ENCODE measurements around the gene ARHGAP10. TPM values are rescaled to one million over a fixed set of nuclear protein-coding genes. Genes with fewer than 3 reads are reported as not detected.

The ARHGAP10 gene
- polyA plus RNA-seq, 3 donors from 2014 or later: 5.3 to 13.2 (median 7.0) TPM

DNA sequence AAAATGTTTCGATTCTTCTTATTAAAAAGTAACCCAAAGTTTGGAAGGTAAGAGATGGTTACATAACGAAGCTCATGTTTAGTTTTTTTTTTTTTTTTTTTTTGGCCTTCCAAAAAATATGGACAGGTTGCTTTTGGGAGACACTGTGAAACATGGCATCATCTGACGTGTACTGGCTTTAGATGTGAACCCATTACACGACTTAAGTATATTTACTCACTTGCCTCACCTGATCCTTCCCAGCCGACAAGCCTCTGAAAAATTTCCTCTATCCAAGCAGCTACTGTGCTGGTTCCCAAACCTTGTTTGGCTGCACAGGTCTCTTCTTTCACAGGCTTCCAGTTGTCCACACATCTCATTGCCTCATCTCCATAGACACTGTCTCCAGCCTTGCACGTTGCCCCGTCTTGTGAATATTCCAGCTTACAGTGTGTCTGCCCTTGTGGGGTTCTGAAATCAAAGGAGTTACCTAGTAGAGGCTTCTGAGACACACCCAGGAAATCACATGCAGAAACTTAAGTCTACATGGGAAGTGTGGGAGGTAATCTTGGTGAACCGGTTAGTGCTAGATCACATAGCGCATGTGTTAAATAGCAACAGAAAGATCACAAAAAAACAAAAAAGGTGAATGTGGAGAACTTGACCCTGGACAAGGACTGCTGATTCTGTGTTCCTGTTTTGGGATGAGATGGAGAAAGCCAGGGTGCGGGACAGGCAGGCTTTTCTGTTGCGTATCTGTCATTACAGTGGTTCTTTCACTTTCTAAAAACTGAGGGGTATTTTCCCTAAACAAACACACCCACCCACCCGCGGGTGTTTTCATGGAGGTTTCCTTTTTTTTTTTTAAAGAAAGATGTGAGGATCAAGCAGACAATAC is 328.6 kb downstream of the ARHGAP10 start:
- peak overlapping the region in 5 of 6 donors; percentile 42 to 69 (median 60) for H3K27ac Mint-ChIP-seq
- H3K36me3 Mint-ChIP-seq: peaks cover 6 to 12% (median 11%) of the 10 kb centered on the region in 3 donors
- peaks cover 47 to 61% of the 10 kb centered on the region in 2 donors for H3K4me1 Mint-ChIP-seq
- no peak for DNase-seq
- H3K9me3 Mint-ChIP-seq: no peaks in the 10 kb centered on the region
- peak overlapping the region; percentile 27 to 74 (median 58) for H3K4me3 Mint-ChIP-seq
- peaks cover 0 to 4% (median 0%) of the 10 kb centered on the region in 3 donors for H3K27me3 Mint-ChIP-seq (ENCODE audit: low read depth in 3 of 3)

GRCh38 chr4:148061141-148061481 is 329.2 kb downstream of the ARHGAP10 start:
- H3K27me3 Mint-ChIP-seq (ENCODE audit: low read depth in 3 of 3): peaks cover 0 to 4% (median 0%) of the 10 kb centered on the region in 3 donors
- peaks cover 6 to 15% (median 13%) of the 10 kb centered on the region in 3 donors for H3K36me3 Mint-ChIP-seq
- DNase-seq: no peak
- no peaks in the 10 kb centered on the region for H3K9me3 Mint-ChIP-seq
- peak overlapping the region in 4 of 6 donors; percentile 9 to 57 (median 26) for H3K27ac Mint-ChIP-seq
- peak overlapping the region; percentile 19 to 74 (median 58) for H3K4me3 Mint-ChIP-seq
- peaks cover 41 to 55% of the 10 kb centered on the region in 2 donors for H3K4me1 Mint-ChIP-seq

DNA sequence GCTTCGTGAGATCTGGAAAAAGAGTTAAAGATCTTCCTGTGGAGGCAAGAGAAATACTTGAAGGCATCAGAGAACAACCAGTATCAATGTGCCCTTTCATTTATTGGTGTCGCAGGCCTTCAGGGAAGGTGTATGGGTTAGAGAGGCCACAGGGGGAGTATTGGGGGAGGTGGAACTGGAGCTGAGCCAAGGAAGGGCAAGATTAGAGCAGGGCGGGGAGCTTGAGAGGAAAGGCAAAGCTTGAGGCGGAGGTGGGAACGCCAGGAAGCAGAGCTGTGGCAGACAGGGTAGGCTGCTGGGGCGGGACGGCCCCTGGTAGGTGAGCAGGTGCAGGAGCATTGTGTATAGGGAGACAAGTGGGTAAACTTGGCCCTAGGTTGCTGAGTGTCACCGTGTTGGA is 329.9 kb downstream of the ARHGAP10 start:
- no peak for DNase-seq
- peak overlapping the region in 2 of 6 donors; percentile 19 to 37 for H3K27ac Mint-ChIP-seq
- peaks cover 35 to 48% of the 10 kb centered on the region in 2 donors for H3K4me1 Mint-ChIP-seq
- no peaks in the 10 kb centered on the region for H3K9me3 Mint-ChIP-seq
- no peak overlapping the region for H3K4me3 Mint-ChIP-seq
- peaks cover 6 to 18% (median 15%) of the 10 kb centered on the region in 3 donors for H3K36me3 Mint-ChIP-seq
- peaks cover 0 to 4% (median 0%) of the 10 kb centered on the region in 3 donors for H3K27me3 Mint-ChIP-seq (ENCODE audit: low read depth in 3 of 3)

- Mint-ChIP-seq H3K36me3 (peaks cover 6 to 18% (median 15%) of the 10 kb centered on the region in 3 donors), H3K9me3 (no peaks in the 10 kb centered on the region), H3K27ac (peak overlapping the region in 1 of 6 donors; percentile 57), H3K27me3 (ENCODE audit: low read depth in 3 of 3) (peaks cover 0 to 4% (median 0%) of the 10 kb centered on the region in 3 donors), H3K4me1 (peaks cover 29 to 42% of the 10 kb centered on the region in 2 donors), H3K4me3 (peak overlapping the region in 1 of 5 donors; percentile 30)
- no peak for DNase-seq
These were observed 330.5 kb downstream of the ARHGAP10 start for GRCh38 chr4:148062301-148062950.

DNA sequence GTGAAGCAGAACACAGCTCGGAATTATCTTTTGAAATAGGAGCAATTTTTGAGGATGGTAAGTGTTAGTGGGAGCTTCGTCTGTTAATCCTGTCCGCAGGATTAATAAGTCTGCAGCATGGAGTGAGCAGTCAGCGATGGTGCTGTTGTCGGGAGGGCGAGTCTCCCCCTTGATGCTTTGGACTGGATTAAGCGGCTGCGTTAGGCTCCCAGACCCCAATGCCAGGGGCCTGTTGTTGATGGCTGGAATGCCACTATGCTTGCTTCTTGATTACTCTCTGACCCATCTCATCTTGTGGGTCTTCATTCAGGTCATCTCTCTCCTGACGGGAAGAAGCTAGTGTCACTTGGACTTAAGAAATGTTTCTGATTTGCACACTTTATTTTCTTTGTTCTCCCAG is 332.6 kb downstream of the ARHGAP10 start:
- H3K9me3 Mint-ChIP-seq: no peaks in the 10 kb centered on the region
- peaks cover 14 to 22% of the 10 kb centered on the region in 2 donors for H3K4me1 Mint-ChIP-seq
- DNase-seq: no peak
- H3K27me3 Mint-ChIP-seq (ENCODE audit: low read depth in 3 of 3): peaks cover 0 to 4% (median 0%) of the 10 kb centered on the region in 3 donors
- peaks cover 6 to 18% (median 15%) of the 10 kb centered on the region in 3 donors for H3K36me3 Mint-ChIP-seq
- H3K4me3 Mint-ChIP-seq: no peak overlapping the region
- peak overlapping the region in 1 of 6 donors; percentile 43 for H3K27ac Mint-ChIP-seq

- Mint-ChIP-seq H3K9me3 (no peaks in the 10 kb centered on the region), H3K4me3 (no peak overlapping the region), H3K36me3 (peaks cover 6 to 20% (median 15%) of the 10 kb centered on the region in 3 donors), H3K4me1 (peaks cover 10 to 15% of the 10 kb centered on the region in 2 donors), H3K27ac (no peak overlapping the region), H3K27me3 (ENCODE audit: low read depth in 3 of 3) (peaks cover 0 to 4% (median 0%) of the 10 kb centered on the region in 3 donors)
- no peak for DNase-seq
These were observed 333.2 kb downstream of the ARHGAP10 start for GRCh38 chr4:148065075-148065474.

DNA sequence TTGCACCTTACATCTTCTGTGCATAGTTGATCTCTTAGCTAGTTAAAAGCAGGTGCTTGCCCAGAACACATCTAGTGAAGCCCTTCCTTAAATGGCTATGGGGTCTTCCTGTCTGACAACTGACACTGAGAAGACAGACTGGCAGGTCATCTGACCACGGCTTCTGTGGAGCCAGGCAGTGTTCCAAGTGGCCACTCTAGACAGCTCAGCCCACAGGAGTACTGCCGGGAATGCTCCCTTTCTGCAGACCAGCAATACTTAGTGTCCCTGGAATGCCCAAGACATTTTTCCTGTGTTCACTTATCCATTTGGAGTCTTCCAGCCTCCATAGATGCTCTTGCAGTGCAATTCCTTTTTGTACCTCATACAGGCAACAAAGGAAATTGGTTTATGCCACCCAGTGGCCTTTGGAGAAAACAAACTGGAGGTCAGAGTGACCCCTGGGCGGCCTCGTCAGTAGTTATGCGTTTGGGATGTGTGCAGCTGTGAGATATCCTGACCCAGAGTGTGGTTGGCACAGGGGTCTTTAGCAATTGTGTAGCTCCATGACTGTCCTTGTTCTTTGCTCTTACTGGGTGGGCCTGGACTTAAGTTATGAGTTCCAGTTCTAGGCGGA is 335.5 kb downstream of the ARHGAP10 start:
- H3K4me1 Mint-ChIP-seq: no peaks in the 10 kb centered on the region
- no peak for DNase-seq
- H3K27me3 Mint-ChIP-seq (ENCODE audit: low read depth in 3 of 3): peaks cover 0 to 4% (median 2%) of the 10 kb centered on the region in 3 donors
- peaks cover 7 to 32% (median 16%) of the 10 kb centered on the region in 3 donors for H3K36me3 Mint-ChIP-seq
- H3K27ac Mint-ChIP-seq: peak overlapping the region in 1 of 6 donors; percentile 46
- H3K4me3 Mint-ChIP-seq: no peak overlapping the region
- H3K9me3 Mint-ChIP-seq: no peaks in the 10 kb centered on the region

GRCh38 chr4:148068065-148068911 is 336.4 kb downstream of the ARHGAP10 start:
- no peak for DNase-seq
- no peak overlapping the region for H3K27ac Mint-ChIP-seq
- H3K4me1 Mint-ChIP-seq: no peaks in the 10 kb centered on the region
- peaks cover 0 to 4% (median 2%) of the 10 kb centered on the region in 3 donors for H3K27me3 Mint-ChIP-seq (ENCODE audit: low read depth in 3 of 3)
- no peak overlapping the region for H3K4me3 Mint-ChIP-seq
- no peaks in the 10 kb centered on the region for H3K9me3 Mint-ChIP-seq
- H3K36me3 Mint-ChIP-seq: peaks cover 14 to 41% (median 25%) of the 10 kb centered on the region in 3 donors

GRCh38 chr4:148069086-148069894 is 337.4 kb downstream of the ARHGAP10 start:
- no peak for DNase-seq
- no peak overlapping the region for H3K4me3 Mint-ChIP-seq
- H3K27me3 Mint-ChIP-seq (ENCODE audit: low read depth in 3 of 3): peaks cover 0 to 4% (median 2%) of the 10 kb centered on the region in 3 donors
- H3K4me1 Mint-ChIP-seq: no peaks in the 10 kb centered on the region
- peak overlapping the region in 1 of 6 donors; percentile 46 for H3K27ac Mint-ChIP-seq
- H3K36me3 Mint-ChIP-seq: peaks cover 24 to 47% (median 30%) of the 10 kb centered on the region in 3 donors
- H3K9me3 Mint-ChIP-seq: peaks cover 0 to 9% (median 7%) of the 10 kb centered on the region in 6 donors

GRCh38 chr4:148069895-148070178 is 337.9 kb downstream of the ARHGAP10 start:
- H3K27ac Mint-ChIP-seq: no peak overlapping the region
- peaks cover 28 to 49% (median 32%) of the 10 kb centered on the region in 3 donors for H3K36me3 Mint-ChIP-seq
- H3K27me3 Mint-ChIP-seq (ENCODE audit: low read depth in 3 of 3): peaks cover 0 to 4% (median 2%) of the 10 kb centered on the region in 3 donors
- H3K4me3 Mint-ChIP-seq: no peak overlapping the region
- no peak for DNase-seq
- peaks cover 0 to 14% (median 12%) of the 10 kb centered on the region in 6 donors for H3K9me3 Mint-ChIP-seq
- no peaks in the 10 kb centered on the region for H3K4me1 Mint-ChIP-seq

DNA sequence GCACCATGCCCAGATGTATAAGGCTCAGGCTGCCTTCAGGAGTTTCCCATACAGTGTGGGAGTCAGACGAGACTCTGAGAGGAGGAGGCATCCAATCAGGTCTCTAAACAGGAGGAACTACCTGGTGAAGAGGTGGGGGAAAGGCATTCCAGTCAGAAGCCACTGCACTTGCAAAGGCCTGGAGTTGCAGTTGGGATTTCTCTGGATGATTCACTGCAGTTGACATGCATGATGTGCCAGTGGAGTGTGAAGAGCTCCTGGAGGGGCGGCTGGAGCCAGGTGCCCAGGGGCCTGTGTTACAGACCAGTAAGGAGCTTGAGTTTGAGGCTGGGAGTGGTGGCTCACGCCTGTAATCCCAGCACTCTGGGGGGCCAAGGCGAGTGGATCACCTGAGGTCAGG is 339.1 kb downstream of the ARHGAP10 start:
- Mint-ChIP-seq H3K4me1 (no peaks in the 10 kb centered on the region), H3K4me3 (no peak overlapping the region), H3K36me3 (peaks cover 34 to 55% (median 34%) of the 10 kb centered on the region in 3 donors), H3K9me3 (peaks cover under 1 to 26% (median 21%) of the 10 kb centered on the region in 6 donors), H3K27ac (peak overlapping the region in 2 of 6 donors; percentile 17 to 35), H3K27me3 (ENCODE audit: low read depth in 3 of 3) (peaks cover 0 to 2% (median 0%) of the 10 kb centered on the region in 3 donors)
- no peak for DNase-seq

- no peak overlapping the region for H3K27ac Mint-ChIP-seq
- H3K4me1 Mint-ChIP-seq: no peaks in the 10 kb centered on the region
- peaks cover 4 to 31% (median 24%) of the 10 kb centered on the region in 6 donors for H3K9me3 Mint-ChIP-seq
- H3K27me3 Mint-ChIP-seq (ENCODE audit: low read depth in 3 of 3): peaks cover 0 to 3% (median 0%) of the 10 kb centered on the region in 3 donors
- H3K36me3 Mint-ChIP-seq: peaks cover 38 to 60% (median 45%) of the 10 kb centered on the region in 3 donors
- H3K4me3 Mint-ChIP-seq: no peak overlapping the region
- DNase-seq: no peak
These were observed 340.9 kb downstream of the ARHGAP10 start for GRCh38 chr4:148072789-148073188.
